Neural progenitor cell (in vitro differentiated cells): ENCODE results near the gene MAOB.

Experiments
- CTCF ChIP-seq: fragments of 200-600 bp; sonication (generic); IDR thresholded peaks from 2 replicates; pipeline ENCODE4 v1.5.1; 2017; ENCODE audit warnings: antibody characterized with exemption, mild to moderate bottlenecking
- EZH2 ChIP-seq: fragments of 200-600 bp; sonication (generic); IDR thresholded peaks from 2 replicates; pipeline ENCODE4 v1.6.1; 2017; ENCODE audit warnings: antibody characterized with exemption, mild to moderate bottlenecking, moderate library complexity
- EZH2phosphoT487 ChIP-seq: fragments of 200-600 bp; sonication (generic); IDR thresholded peaks from 2 replicates; pipeline ENCODE4 v1.6.1; 2017; ENCODE audit warnings: antibody characterized with exemption

- no peak for TF ChIP-seq CTCF
- no peak for TF ChIP-seq EZH2
- no peak for TF ChIP-seq EZH2phosphoT487
These were observed 16.5 kb downstream of the MAOB start for GRCh38 chrX:43865791-43866190.
